Smooth muscle cell (in vitro differentiated cells): ENCODE measurements around the gene COMT. TPM values are rescaled to one million over a fixed set of nuclear protein-coding genes. Genes with fewer than 3 reads are reported as not detected.

Experiments
- DNase-seq: peaks from one replicate; lab custom pipeline; 2025; ENCODE audit not compliant: unreplicated experiment; lab: John Stamatoyannopoulos, UW
- H2AFZ ChIP-seq: fragments of 200-600 bp; sonication (generic); 2 replicates; pipeline ENCODE4 v1.6.0; 2016; ENCODE audit warnings: antibody characterized with exemption, low read depth, mild to moderate bottlenecking
- H3F3A ChIP-seq: fragments of 200-600 bp; sonication (generic); 2 replicates; pipeline ENCODE4 v1.6.0; 2017; ENCODE audit warnings: antibody characterized with exemption, low read depth
- H3K27ac ChIP-seq: fragments of 200-600 bp; sonication (generic); 2 replicates; pipeline ENCODE4 v1.5.1; 2016; ENCODE audit warnings: low read depth, mild to moderate bottlenecking
- H3K27me3 ChIP-seq: fragments of 200-600 bp; sonication (generic); 2 replicates; pipeline ENCODE4 v1.6.1; 2016; ENCODE audit warnings: low read depth, mild to moderate bottlenecking
- H3K36me3 ChIP-seq: fragments of 200-600 bp; sonication (generic); 2 replicates; pipeline ENCODE4 v1.5.1; 2016; ENCODE audit warnings: low read depth
- H3K4me1 ChIP-seq: fragments of 200-600 bp; sonication (generic); 2 replicates; pipeline ENCODE4 v1.5.1; 2016; ENCODE audit warnings: low read depth
- H3K4me2 ChIP-seq: fragments of 200-600 bp; sonication (generic); 2 replicates; pipeline ENCODE4 v1.6.0; 2016; ENCODE audit warnings: mild to moderate bottlenecking
- H3K4me3 ChIP-seq: fragments of 200-600 bp; sonication (generic); 2 replicates; pipeline ENCODE4 v1.5.1; 2016; ENCODE audit warnings: mild to moderate bottlenecking
- H3K79me2 ChIP-seq: fragments of 200-600 bp; sonication (generic); 2 replicates; pipeline ENCODE4 v1.6.0; 2016; ENCODE audit warnings: low read depth, mild to moderate bottlenecking
- H3K9ac ChIP-seq: fragments of 200-600 bp; sonication (generic); 2 replicates; pipeline ENCODE4 v1.6.0; 2016; ENCODE audit warnings: low read depth
- H3K9me3 ChIP-seq: fragments of 200-600 bp; sonication (generic); replicated peaks from 2 replicates; pipeline ENCODE4 v1.5.1; 2016; ENCODE audit warnings: low read depth
- H4K20me1 ChIP-seq: fragments of 200-600 bp; sonication (generic); 2 replicates; pipeline ENCODE4 v1.6.0; 2016; ENCODE audit warnings: low read depth
- WGBS: methylation state at CpG from one replicate; pipeline ENCODE4 v1.1.7; 2016; ENCODE audit warnings: low lambda C conversion rate; 5-methylcytosine and 5-hydroxymethylcytosine counted together
- polyA plus RNA-seq: library from polyadenylated mRNA; unstranded; fragments of >200 nt; fragmentation: Nextera tagmentation; extraction: Ambion mirVana; gene quantifications from 2 replicates; pipeline ENCODE4 v1.2.1, GENCODE V29; 2016
- total RNA-seq: library from RNA; depleted of rRNA; stranded (reverse); fragments of >200 nt; gene quantifications from 2 replicates; pipeline ENCODE4 v1.2.3, GENCODE V29; 2014
- TF ChIP-seq, protein P1 (sequence below): fragments of 200-600 bp; sonication (generic); IDR thresholded peaks from 2 replicates; pipeline ENCODE4 v1.5.1; 2017; ENCODE audit warnings: borderline replicate concordance, mild to moderate bottlenecking, antibody characterized with exemption; ENCODE audit not compliant: insufficient read depth, poor library complexity, severe bottlenecking

The COMT gene
- total and polyA plus RNA-seq, 2 experiments from 2014 or later = 4.1 to 6.2 TPM

DNA sequence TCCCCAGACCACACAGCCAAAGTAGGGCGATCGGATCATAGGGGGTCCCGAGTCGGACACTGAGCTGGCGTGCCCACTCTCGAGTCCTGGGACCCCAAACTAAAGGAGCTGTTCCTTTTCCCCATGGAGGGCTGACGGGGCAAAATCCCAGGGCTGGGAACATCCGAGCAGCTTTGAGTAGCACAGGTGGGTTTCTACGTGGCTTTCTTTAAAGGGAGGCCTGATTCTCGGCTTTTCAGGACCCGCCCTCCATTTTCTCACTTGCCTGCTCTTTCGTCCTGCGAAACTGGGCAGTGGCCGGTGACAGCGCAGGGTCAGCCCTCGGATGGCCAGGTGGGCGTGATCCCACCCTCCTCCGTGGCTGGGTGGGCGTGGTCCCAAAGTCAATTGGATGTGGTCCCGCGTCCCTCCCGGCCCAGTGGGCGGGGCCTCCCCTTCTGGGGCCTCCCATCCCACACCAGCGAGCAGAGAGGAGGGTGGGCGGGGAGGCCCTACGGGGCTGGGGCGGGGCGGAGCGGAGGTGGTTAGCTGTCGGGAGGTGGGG is 17.5 kb downstream of the COMT start:
- no peak overlapping the region for H3K9ac ChIP-seq
- H4K20me1 ChIP-seq = no peaks in the 10 kb centered on the region
- no peak overlapping the region for H3K27ac ChIP-seq
- peak overlapping the region; percentile 45 for H3K4me3 ChIP-seq
- peak; percentile 52 for DNase-seq
- no peaks in the 10 kb centered on the region for H3K79me2 ChIP-seq
- H3K4me2 ChIP-seq = peak overlapping the region; percentile 87
- TF ChIP-seq, protein P1, sequence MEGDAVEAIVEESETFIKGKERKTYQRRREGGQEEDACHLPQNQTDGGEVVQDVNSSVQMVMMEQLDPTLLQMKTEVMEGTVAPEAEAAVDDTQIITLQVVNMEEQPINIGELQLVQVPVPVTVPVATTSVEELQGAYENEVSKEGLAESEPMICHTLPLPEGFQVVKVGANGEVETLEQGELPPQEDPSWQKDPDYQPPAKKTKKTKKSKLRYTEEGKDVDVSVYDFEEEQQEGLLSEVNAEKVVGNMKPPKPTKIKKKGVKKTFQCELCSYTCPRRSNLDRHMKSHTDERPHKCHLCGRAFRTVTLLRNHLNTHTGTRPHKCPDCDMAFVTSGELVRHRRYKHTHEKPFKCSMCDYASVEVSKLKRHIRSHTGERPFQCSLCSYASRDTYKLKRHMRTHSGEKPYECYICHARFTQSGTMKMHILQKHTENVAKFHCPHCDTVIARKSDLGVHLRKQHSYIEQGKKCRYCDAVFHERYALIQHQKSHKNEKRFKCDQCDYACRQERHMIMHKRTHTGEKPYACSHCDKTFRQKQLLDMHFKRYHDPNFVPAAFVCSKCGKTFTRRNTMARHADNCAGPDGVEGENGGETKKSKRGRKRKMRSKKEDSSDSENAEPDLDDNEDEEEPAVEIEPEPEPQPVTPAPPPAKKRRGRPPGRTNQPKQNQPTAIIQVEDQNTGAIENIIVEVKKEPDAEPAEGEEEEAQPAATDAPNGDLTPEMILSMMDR = no peak
- H3F3A ChIP-seq = no peaks in the 10 kb centered on the region
- H3K36me3 ChIP-seq = no peaks in the 10 kb centered on the region
- no peaks in the 10 kb centered on the region for H3K27me3 ChIP-seq
- peak overlapping the region; percentile 38 for H2AFZ ChIP-seq
- WGBS = 18% methylated on average over 30 of the region's 30 CpGs
- peaks cover 19% of the 10 kb centered on the region for H3K4me1 ChIP-seq
- no peaks in the 10 kb centered on the region for H3K9me3 ChIP-seq

DNA sequence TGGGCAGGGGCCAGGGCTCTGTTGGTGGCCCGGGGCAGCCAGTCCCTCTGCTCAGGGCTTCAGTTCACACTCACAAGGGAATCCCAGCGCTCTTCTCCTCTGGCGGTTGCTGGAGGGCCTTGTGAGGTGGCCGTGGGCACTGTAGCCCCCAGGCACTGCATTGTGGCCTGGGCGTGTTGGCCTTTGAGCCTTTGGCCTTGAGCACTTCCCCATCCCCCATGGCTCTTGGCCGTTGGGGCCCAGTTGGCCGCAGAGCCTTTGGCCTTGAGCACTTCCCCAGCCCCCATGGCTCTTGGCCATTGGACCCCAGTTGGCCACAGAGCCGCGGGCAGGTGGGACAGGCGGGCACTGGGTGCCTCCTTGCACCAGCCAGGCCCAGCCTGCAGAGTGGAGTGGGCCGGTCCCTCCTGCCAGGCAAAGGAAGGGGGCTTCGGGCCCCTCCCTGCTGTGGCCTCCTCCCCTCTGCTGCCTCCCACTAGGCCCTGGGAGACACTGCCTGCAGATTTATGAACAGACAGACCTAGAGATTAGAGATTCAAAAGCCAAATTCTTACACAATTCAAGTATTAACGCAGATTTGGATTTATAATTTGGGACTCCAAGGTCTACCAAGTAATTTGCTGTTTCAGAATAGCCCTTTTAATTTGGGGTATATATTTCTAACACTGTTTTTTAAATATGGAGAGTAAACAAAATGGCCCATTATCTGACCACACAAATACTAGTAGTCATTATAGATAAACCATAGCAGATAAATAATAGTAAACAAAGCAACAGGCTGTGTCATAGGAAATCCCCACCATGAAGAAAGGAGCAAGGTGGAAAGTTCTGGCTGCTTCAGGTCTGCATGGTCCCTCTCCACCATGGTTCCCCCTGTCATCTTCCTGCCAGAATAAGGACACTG is 18.3 kb downstream of the COMT start:
- H3K9me3 ChIP-seq = no peaks in the 10 kb centered on the region
- TF ChIP-seq, protein P1 = no peak
- H3K79me2 ChIP-seq = no peaks in the 10 kb centered on the region
- H3F3A ChIP-seq = no peaks in the 10 kb centered on the region
- no peaks in the 10 kb centered on the region for H3K36me3 ChIP-seq
- H3K4me1 ChIP-seq = peaks cover 19% of the 10 kb centered on the region
- no peak overlapping the region for H2AFZ ChIP-seq
- H3K9ac ChIP-seq = no peak overlapping the region
- no peak overlapping the region for H3K27ac ChIP-seq
- peak overlapping the region; percentile 87 for H3K4me2 ChIP-seq
- peak overlapping the region; percentile 45 for H3K4me3 ChIP-seq
- 46% methylated on average over 13 of the region's 13 CpGs for WGBS
- no peaks in the 10 kb centered on the region for H4K20me1 ChIP-seq
- H3K27me3 ChIP-seq = no peaks in the 10 kb centered on the region
- no peak for DNase-seq

DNA sequence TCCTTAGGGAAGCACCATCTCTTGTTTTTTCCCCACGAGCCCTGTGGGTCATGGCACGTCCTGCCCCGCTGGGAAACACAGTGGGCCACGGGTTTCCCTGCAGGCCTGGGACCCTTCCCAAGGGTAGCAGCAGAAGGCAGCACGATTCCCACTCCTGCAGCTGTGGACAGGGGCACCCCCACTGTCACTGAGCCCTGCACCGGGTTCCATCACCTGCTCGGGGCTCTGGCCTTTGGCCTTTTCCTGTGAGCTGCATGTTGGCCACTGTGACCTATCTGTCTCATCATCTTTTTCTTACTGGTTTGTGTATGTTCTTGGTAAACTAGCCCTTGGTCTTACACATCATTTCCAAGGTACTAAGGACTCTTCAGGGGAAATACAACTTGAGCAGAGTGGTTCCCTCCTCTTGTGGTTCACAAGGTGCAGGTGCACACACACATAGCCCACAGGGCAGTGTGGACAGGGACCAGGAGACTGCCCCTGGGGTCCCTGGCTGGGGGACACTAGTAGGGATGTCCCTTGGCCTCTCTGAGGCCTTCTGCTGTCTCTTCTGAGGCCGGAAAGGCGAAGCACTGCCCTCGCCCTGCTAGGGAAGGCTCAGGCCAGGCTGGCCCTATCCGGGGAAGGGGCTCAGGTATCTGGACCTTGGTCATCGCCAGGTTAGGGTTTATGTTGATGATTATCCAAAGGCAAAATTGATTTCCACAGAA is 19.1 kb downstream of the COMT start:
- Histone ChIP-seq H3K27ac (no peak overlapping the region), H3K79me2 (no peaks in the 10 kb centered on the region), H2AFZ (no peak overlapping the region), H3K4me2 (no peak overlapping the region), H3K4me1 (peaks cover 19% of the 10 kb centered on the region), H3F3A (no peaks in the 10 kb centered on the region), H3K27me3 (no peaks in the 10 kb centered on the region), H3K4me3 (no peak overlapping the region), H3K9me3 (no peaks in the 10 kb centered on the region), H3K36me3 (no peaks in the 10 kb centered on the region), H3K9ac (no peak overlapping the region), H4K20me1 (no peaks in the 10 kb centered on the region)
- TF ChIP-seq, protein P1 = no peak
- 97% methylated on average over 12 of the region's 12 CpGs for WGBS
- no peak for DNase-seq
